GM23338 (cell line): ENCODE data around the gene TMEM217. TPM values are rescaled to one million over a fixed set of nuclear protein-coding genes. Genes with fewer than 3 reads are reported as not detected.

Experiments used
- ATAC-seq: fragments of 200-7000 bp; cut with Tn5 transposase; 3 replicates; pipeline ENCODE4 v1.9.1; 2020
- DNase-seq: peaks from one replicate; pipeline ENCODE4 v3.0.0-alpha.2; 2015; ENCODE audit warnings: low spot score
- H2AFZ ChIP-seq: fragments of 200-600 bp; sonication (generic); 2 replicates; pipeline ENCODE4 v1.8.0; 2016; ENCODE audit warnings: antibody characterized with exemption, mild to moderate bottlenecking, moderate library complexity
- H3F3A ChIP-seq: fragments of 200-600 bp; sonication (generic); replicated peaks from 2 replicates; pipeline ENCODE4 v1.8.0; 2017; ENCODE audit warnings: antibody characterized with exemption, mixed run types, low read depth
- H3K27ac ChIP-seq: fragments of 200-600 bp; sonication (generic); 2 replicates; pipeline ENCODE4 v1.6.1; 2016; ENCODE audit warnings: low read depth
- H3K27me3 ChIP-seq: fragments of 200-600 bp; sonication (generic); 2 replicates; pipeline ENCODE4 v1.8.0; 2016; ENCODE audit warnings: mild to moderate bottlenecking, mixed run types, moderate library complexity; ENCODE audit not compliant: insufficient read depth
- H3K36me3 ChIP-seq: fragments of 200-600 bp; sonication (generic); 2 replicates; pipeline ENCODE4 v1.8.0; 2016; ENCODE audit warnings: mild to moderate bottlenecking; ENCODE audit not compliant: insufficient read depth
- H3K4me1 ChIP-seq: fragments of 200-600 bp; sonication (generic); 2 replicates; pipeline ENCODE4 v1.8.0; 2016; ENCODE audit warnings: mild to moderate bottlenecking, moderate library complexity; ENCODE audit not compliant: insufficient read depth
- H3K4me2 ChIP-seq: fragments of 200-600 bp; sonication (generic); 2 replicates; pipeline ENCODE4 v1.7.1; 2017; ENCODE audit warnings: mixed run types
- H3K4me3 ChIP-seq: fragments of 200-600 bp; sonication (generic); 2 replicates; pipeline ENCODE4 v1.6.1; 2016; ENCODE audit warnings: mixed run types
- H3K79me2 ChIP-seq: fragments of 200-600 bp; sonication (generic); replicated peaks from 2 replicates; pipeline ENCODE4 v1.8.0; 2017; ENCODE audit warnings: mild to moderate bottlenecking; ENCODE audit not compliant: insufficient read depth
- H3K9me2 ChIP-seq: fragments of 200-600 bp; sonication (generic); 2 replicates; pipeline ENCODE4 v1.8.0; 2017; ENCODE audit not compliant: insufficient read depth
- H4K20me1 ChIP-seq: fragments of 200-600 bp; sonication (generic); replicated peaks from 2 replicates; pipeline ENCODE4 v1.8.0; 2017; ENCODE audit warnings: mild to moderate bottlenecking; ENCODE audit not compliant: insufficient read depth
- H3K27ac Mint-ChIP-seq: 2 replicates; pipeline ENCODE4 v1.8.0; 2020; ENCODE audit warnings: inconsistent platforms, mild to moderate bottlenecking, moderate library complexity, mixed read lengths
- H3K27me3 Mint-ChIP-seq: 3 replicates; pipeline ENCODE4 v1.8.0; 2022; ENCODE audit warnings: low read depth, mild to moderate bottlenecking, moderate library complexity, mixed read lengths, inconsistent platforms; ENCODE audit not compliant: insufficient read depth, poor library complexity
- H3K36me3 Mint-ChIP-seq: 3 replicates; pipeline ENCODE4 v1.8.0; 2021; ENCODE audit warnings: low read depth, mild to moderate bottlenecking, inconsistent platforms, moderate library complexity, mixed read lengths
- H3K4me1 Mint-ChIP-seq: 3 replicates; pipeline ENCODE4 v1.8.0; 2020; ENCODE audit warnings: mild to moderate bottlenecking, inconsistent platforms, mixed read lengths
- H3K4me3 Mint-ChIP-seq: 3 replicates; pipeline ENCODE4 v1.8.0; 2021; ENCODE audit warnings: moderate library complexity, mild to moderate bottlenecking, inconsistent platforms, mixed read lengths
- H3K9me3 Mint-ChIP-seq: 3 replicates; pipeline ENCODE4 v1.8.0; 2020; ENCODE audit warnings: moderate library complexity, mild to moderate bottlenecking, inconsistent platforms, mixed read lengths
- CREB1 ChIP-seq: fragments of 250-450 bp; sonication (Bioruptor Pico); IDR thresholded peaks from 2 replicates; pipeline ENCODE4 v1.5.0; 2020; ENCODE audit warnings: low read depth, mild to moderate bottlenecking, moderate library complexity
- EZH2 ChIP-seq: fragments of 200-600 bp; sonication (generic); IDR thresholded peaks from one replicate; pipeline ENCODE4 v1.8.0; 2017; ENCODE audit warnings: antibody characterized with exemption, mild to moderate bottlenecking, low read depth; ENCODE audit not compliant: unreplicated experiment
- EZH2phosphoT487 ChIP-seq: fragments of 200-600 bp; sonication (generic); IDR thresholded peaks from one replicate; pipeline ENCODE4 v1.8.1; 2018; ENCODE audit warnings: antibody characterized with exemption; ENCODE audit not compliant: unreplicated experiment
- JUNB ChIP-seq: IDR thresholded peaks from one replicate; pipeline ENCODE4 v1.6.1; 2016; ENCODE audit warnings: antibody characterized with exemption; ENCODE audit not compliant: unreplicated experiment
- NANOG ChIP-seq: IDR thresholded peaks from 2 replicates; pipeline ENCODE4 v1.6.1; 2016; ENCODE audit warnings: antibody characterized with exemption, borderline replicate concordance
- POLR2AphosphoS5 ChIP-seq: IDR thresholded peaks from 2 replicates; pipeline ENCODE4 v1.6.1; 2016; ENCODE audit warnings: antibody characterized with exemption, low read depth
- REST ChIP-seq: IDR thresholded peaks from one replicate; pipeline ENCODE4 v1.6.1; 2018; ENCODE audit warnings: antibody characterized with exemption; ENCODE audit not compliant: unreplicated experiment
- STAT1 ChIP-seq: IDR thresholded peaks from one replicate; pipeline ENCODE4 v1.6.1; 2016; ENCODE audit warnings: antibody characterized with exemption; ENCODE audit not compliant: unreplicated experiment
- ZNF114 ChIP-seq: fragments of 250-450 bp; sonication (Bioruptor Pico); IDR thresholded peaks from 2 replicates; pipeline ENCODE4 v1.5.0; 2020; ENCODE audit warnings: mild to moderate bottlenecking, moderate library complexity
- ZNF331 ChIP-seq: fragments of 250-450 bp; sonication (Bioruptor Pico); IDR thresholded peaks from 2 replicates; pipeline ENCODE4 v1.5.0; 2020; ENCODE audit warnings: low read depth, mild to moderate bottlenecking, moderate library complexity
- ZNF462 ChIP-seq: fragments of 250-450 bp; sonication (Bioruptor Pico); IDR thresholded peaks from 2 replicates; pipeline ENCODE4 v1.5.0; 2020; ENCODE audit warnings: mild to moderate bottlenecking, moderate library complexity
- polyA plus RNA-seq: library from polyadenylated mRNA; unstranded; fragments of >200 nt; fragmentation: Nextera tagmentation; extraction: Ambion mirVana; gene quantifications from 2 replicates; pipeline ENCODE4 v1.2.1, GENCODE V29; 2016
- total RNA-seq: library from RNA; depleted of rRNA; stranded (reverse); fragments of >200 nt; shearing (Covaris generic); gene quantifications from 2 replicates; pipeline ENCODE4 v1.2.3, GENCODE V29; 2014
- TF ChIP-seq, protein P1 (sequence below): IDR thresholded peaks from 2 replicates; pipeline ENCODE4 v1.6.1; 2016; ENCODE audit warnings: antibody characterized with exemption
- TF ChIP-seq, protein P2 (sequence below), 2 experiments: fragments of 200-600 bp in 1 of 2; sonication (generic) in 1 of 2; conservative IDR thresholded peaks; 2 replicates each; pipeline versions ENCODE4 v1.5.1 to v1.6.1; 2016 to 2017; ENCODE audit warnings: antibody characterized with exemption in 2 of 2, low read depth in 2 of 2, mild to moderate bottlenecking in 2 of 2, moderate library complexity in 1 of 2

TMEM217 gene
- total and polyA plus RNA-seq, 2 experiments from 2014 or later: 1.3 TPM; not detected in 1

GRCh38 chr6:37275350-37275749 lies 17.4 kb upstream of the TMEM217 start:
- H3K9me2 ChIP-seq: no peaks in the 10 kb centered on the region
- TF ChIP-seq POLR2AphosphoS5: no peak
- no peak for TF ChIP-seq REST
- TF ChIP-seq NANOG: no peak
- TF ChIP-seq ZNF331 (CRISPR knock-in tag): no peak
- TF ChIP-seq STAT1: no peak
- no peak for TF ChIP-seq ZNF114 (CRISPR knock-in tag)
- TF ChIP-seq, protein P1, sequence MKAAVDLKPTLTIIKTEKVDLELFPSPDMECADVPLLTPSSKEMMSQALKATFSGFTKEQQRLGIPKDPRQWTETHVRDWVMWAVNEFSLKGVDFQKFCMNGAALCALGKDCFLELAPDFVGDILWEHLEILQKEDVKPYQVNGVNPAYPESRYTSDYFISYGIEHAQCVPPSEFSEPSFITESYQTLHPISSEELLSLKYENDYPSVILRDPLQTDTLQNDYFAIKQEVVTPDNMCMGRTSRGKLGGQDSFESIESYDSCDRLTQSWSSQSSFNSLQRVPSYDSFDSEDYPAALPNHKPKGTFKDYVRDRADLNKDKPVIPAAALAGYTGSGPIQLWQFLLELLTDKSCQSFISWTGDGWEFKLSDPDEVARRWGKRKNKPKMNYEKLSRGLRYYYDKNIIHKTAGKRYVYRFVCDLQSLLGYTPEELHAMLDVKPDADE: no peak
- TF ChIP-seq EZH2phosphoT487: no peak
- no peak for TF ChIP-seq JUNB
- TF ChIP-seq EZH2: no peak
- no peak for TF ChIP-seq CREB1
- TF ChIP-seq ZNF462 (CRISPR knock-in tag): no peak
- TF ChIP-seq, protein P2, sequence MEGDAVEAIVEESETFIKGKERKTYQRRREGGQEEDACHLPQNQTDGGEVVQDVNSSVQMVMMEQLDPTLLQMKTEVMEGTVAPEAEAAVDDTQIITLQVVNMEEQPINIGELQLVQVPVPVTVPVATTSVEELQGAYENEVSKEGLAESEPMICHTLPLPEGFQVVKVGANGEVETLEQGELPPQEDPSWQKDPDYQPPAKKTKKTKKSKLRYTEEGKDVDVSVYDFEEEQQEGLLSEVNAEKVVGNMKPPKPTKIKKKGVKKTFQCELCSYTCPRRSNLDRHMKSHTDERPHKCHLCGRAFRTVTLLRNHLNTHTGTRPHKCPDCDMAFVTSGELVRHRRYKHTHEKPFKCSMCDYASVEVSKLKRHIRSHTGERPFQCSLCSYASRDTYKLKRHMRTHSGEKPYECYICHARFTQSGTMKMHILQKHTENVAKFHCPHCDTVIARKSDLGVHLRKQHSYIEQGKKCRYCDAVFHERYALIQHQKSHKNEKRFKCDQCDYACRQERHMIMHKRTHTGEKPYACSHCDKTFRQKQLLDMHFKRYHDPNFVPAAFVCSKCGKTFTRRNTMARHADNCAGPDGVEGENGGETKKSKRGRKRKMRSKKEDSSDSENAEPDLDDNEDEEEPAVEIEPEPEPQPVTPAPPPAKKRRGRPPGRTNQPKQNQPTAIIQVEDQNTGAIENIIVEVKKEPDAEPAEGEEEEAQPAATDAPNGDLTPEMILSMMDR (conservative IDR thresholded peaks at IDR 0.05; ENCODE audit: low read depth in 2 of 2): no peak
- ATAC-seq (no peak), DNase-seq (no peak)
- H2AFZ ChIP-seq: no peak overlapping the region
- no peaks in the 10 kb centered on the region for H3K27me3 Mint-ChIP-seq
- H3K27ac Mint-ChIP-seq: no peak overlapping the region
- peaks cover 9% of the 10 kb centered on the region; the same call in 1 of the 2 replicates for H3K36me3 ChIP-seq
- H3K4me3 ChIP-seq: no peak overlapping the region
- no peaks in the 10 kb centered on the region for H3K27me3 ChIP-seq
- peaks cover 12% of the 10 kb centered on the region for H3K36me3 Mint-ChIP-seq
- H3F3A ChIP-seq: no peaks in the 10 kb centered on the region
- H3K4me1 Mint-ChIP-seq: peaks cover 4% of the 10 kb centered on the region; the same call in 2 of the 3 replicates
- H4K20me1 ChIP-seq: peaks cover 7% of the 10 kb centered on the region; the same call in 1 of the 2 replicates
- H3K4me3 Mint-ChIP-seq: no peak overlapping the region
- H3K4me1 ChIP-seq: no peaks in the 10 kb centered on the region
- H3K4me2 ChIP-seq: no peak overlapping the region
- no peak overlapping the region for H3K27ac ChIP-seq
- H3K9me3 Mint-ChIP-seq: no peaks in the 10 kb centered on the region
- H3K79me2 ChIP-seq: peaks cover 52% of the 10 kb centered on the region
